Measurements from ENCODE around the gene UXS1. TPM values are rescaled to one million over a fixed set of nuclear protein-coding genes. Genes with fewer than 3 reads are reported as not detected.

Gene UXS1
- total RNA-seq, 1 donor from 2014 or later = 68.3 TPM

- no peak overlapping the region for H3K4me3 Mint-ChIP-seq (ENCODE audit: unreplicated experiment)
- no peaks in the 10 kb centered on the region for H3K4me1 Mint-ChIP-seq (ENCODE audit: low read depth, unreplicated experiment)
- no peak overlapping the region for H3K27ac Mint-ChIP-seq (ENCODE audit: unreplicated experiment)
- no peaks in the 10 kb centered on the region for H3K27me3 Mint-ChIP-seq (ENCODE audit: unreplicated experiment)
- no peak for TF ChIP-seq CTCF (IDR thresholded peaks at IDR 0.05; ENCODE audit: partially characterized antibody, unreplicated experiment)
- peaks cover 5% of the 10 kb centered on the region for H3K9me3 Mint-ChIP-seq (ENCODE audit: unreplicated experiment)
- no peak for DNase-seq
- H3K36me3 Mint-ChIP-seq (ENCODE audit: unreplicated experiment) = peaks cover 8% of the 10 kb centered on the region
Measured at GRCh38 chr2:106115250-106115649, 78.9 kb downstream of the UXS1 start.

- Mint-ChIP-seq H3K4me3 (ENCODE audit: unreplicated experiment) (no peak overlapping the region), H3K27ac (ENCODE audit: unreplicated experiment) (no peak overlapping the region), H3K4me1 (ENCODE audit: low read depth, unreplicated experiment) (peaks cover 2% of the 10 kb centered on the region), H3K36me3 (ENCODE audit: unreplicated experiment) (peaks cover 8% of the 10 kb centered on the region), H3K9me3 (ENCODE audit: unreplicated experiment) (peaks cover 2% of the 10 kb centered on the region), H3K27me3 (ENCODE audit: unreplicated experiment) (no peaks in the 10 kb centered on the region)
- no peak for DNase-seq
- TF ChIP-seq CTCF (IDR thresholded peaks at IDR 0.05; ENCODE audit: partially characterized antibody, unreplicated experiment) = no peak
Measured at GRCh38 chr2:106114166-106114565, 79.9 kb downstream of the UXS1 start.

GRCh38 chr2:106113361-106113966 lies 80.6 kb downstream of the UXS1 start:
- peaks cover 2% of the 10 kb centered on the region for H3K4me1 Mint-ChIP-seq (ENCODE audit: low read depth, unreplicated experiment)
- no peak overlapping the region for H3K4me3 Mint-ChIP-seq (ENCODE audit: unreplicated experiment)
- H3K27me3 Mint-ChIP-seq (ENCODE audit: unreplicated experiment) = no peaks in the 10 kb centered on the region
- peaks cover 8% of the 10 kb centered on the region for H3K36me3 Mint-ChIP-seq (ENCODE audit: unreplicated experiment)
- no peak for TF ChIP-seq CTCF (IDR thresholded peaks at IDR 0.05; ENCODE audit: partially characterized antibody, unreplicated experiment)
- H3K9me3 Mint-ChIP-seq (ENCODE audit: unreplicated experiment) = peaks cover 2% of the 10 kb centered on the region
- H3K27ac Mint-ChIP-seq (ENCODE audit: unreplicated experiment) = no peak overlapping the region
- no peak for DNase-seq

- no peak for TF ChIP-seq CTCF (IDR thresholded peaks at IDR 0.05; ENCODE audit: partially characterized antibody, unreplicated experiment)
- H3K36me3 Mint-ChIP-seq (ENCODE audit: unreplicated experiment) = peaks cover 8% of the 10 kb centered on the region
- peaks cover 2% of the 10 kb centered on the region for H3K4me1 Mint-ChIP-seq (ENCODE audit: low read depth, unreplicated experiment)
- no peak overlapping the region for H3K4me3 Mint-ChIP-seq (ENCODE audit: unreplicated experiment)
- H3K27ac Mint-ChIP-seq (ENCODE audit: unreplicated experiment) = no peak overlapping the region
- H3K9me3 Mint-ChIP-seq (ENCODE audit: unreplicated experiment) = no peaks in the 10 kb centered on the region
- no peaks in the 10 kb centered on the region for H3K27me3 Mint-ChIP-seq (ENCODE audit: unreplicated experiment)
- DNase-seq = no peak
Measured at GRCh38 chr2:106111882-106112571, 82.1 kb downstream of the UXS1 start.

All from glutamatergic neuron (in vitro differentiated cells).